ENCODE measurements around the gene NINL.
A peak's percentile ranks its signal among the peaks of the same experiment; 100 is the strongest.

Gene NINL

GRCh38 chr20:25418776-25419175 is 166.6 kb downstream of the NINL start:
- no peaks in the 10 kb centered on the region for H3K36me3 ChIP-seq (replicated peaks)
- H3K27ac ChIP-seq: no peak overlapping the region
- TF ChIP-seq CTCF (IDR thresholded peaks at IDR 0.05; ENCODE audit: low read depth, low read length, missing control alignments): no peak
- H3K27me3 ChIP-seq (replicated peaks): no peaks in the 10 kb centered on the region
- DNase-seq: no peak
- in situ Hi-C loops (cut with HindIII; ENCODE audit: low pct_ligation_motif_present, low sequenced_read_pairs): no loop called here
- H3K4me3 ChIP-seq (ENCODE audit: low read depth, low read length): no peak overlapping the region

- TF ChIP-seq CTCF (IDR thresholded peaks at IDR 0.05; ENCODE audit: low read depth, low read length, missing control alignments): no peak
- H3K36me3 ChIP-seq (replicated peaks): no peaks in the 10 kb centered on the region
- in situ Hi-C loops (cut with HindIII; ENCODE audit: low pct_ligation_motif_present, low sequenced_read_pairs): no loop called here
- DNase-seq: no peak
- H3K27ac ChIP-seq: no peak overlapping the region
- H3K4me3 ChIP-seq (ENCODE audit: low read depth, low read length): peak overlapping the region; percentile 87
- H3K27me3 ChIP-seq (replicated peaks): no peaks in the 10 kb centered on the region
Measured at GRCh38 chr20:25408890-25409289, 176.4 kb downstream of the NINL start.

DNA sequence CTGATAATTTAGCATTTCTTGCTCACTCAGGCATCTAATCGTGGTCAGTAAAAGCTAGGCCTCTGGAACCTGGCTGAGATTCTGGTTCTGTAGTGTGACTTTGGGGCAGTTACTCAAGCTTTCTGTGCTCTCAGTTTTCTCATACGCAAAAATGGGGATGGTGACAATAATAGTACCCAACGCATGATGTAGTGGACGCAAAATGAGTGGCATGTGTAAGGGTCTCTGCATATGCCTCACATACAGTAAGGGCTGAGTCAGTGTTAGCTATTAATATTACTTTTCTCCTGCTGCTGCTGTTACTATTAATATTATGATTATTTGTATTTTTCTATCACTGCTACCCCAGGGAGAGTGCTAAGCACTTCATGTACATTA is 177.2 kb downstream of the NINL start:
- peak overlapping the region; percentile 87 for H3K4me3 ChIP-seq (ENCODE audit: low read depth, low read length)
- no peaks in the 10 kb centered on the region for H3K36me3 ChIP-seq (replicated peaks)
- TF ChIP-seq CTCF (IDR thresholded peaks at IDR 0.05; ENCODE audit: low read depth, low read length, missing control alignments): no peak
- peak overlapping the region; percentile 33 for H3K27ac ChIP-seq
- DNase-seq: no peak
- no peaks in the 10 kb centered on the region for H3K27me3 ChIP-seq (replicated peaks)
- in situ Hi-C loops (cut with HindIII; ENCODE audit: low pct_ligation_motif_present, low sequenced_read_pairs): no loop called here

DNA sequence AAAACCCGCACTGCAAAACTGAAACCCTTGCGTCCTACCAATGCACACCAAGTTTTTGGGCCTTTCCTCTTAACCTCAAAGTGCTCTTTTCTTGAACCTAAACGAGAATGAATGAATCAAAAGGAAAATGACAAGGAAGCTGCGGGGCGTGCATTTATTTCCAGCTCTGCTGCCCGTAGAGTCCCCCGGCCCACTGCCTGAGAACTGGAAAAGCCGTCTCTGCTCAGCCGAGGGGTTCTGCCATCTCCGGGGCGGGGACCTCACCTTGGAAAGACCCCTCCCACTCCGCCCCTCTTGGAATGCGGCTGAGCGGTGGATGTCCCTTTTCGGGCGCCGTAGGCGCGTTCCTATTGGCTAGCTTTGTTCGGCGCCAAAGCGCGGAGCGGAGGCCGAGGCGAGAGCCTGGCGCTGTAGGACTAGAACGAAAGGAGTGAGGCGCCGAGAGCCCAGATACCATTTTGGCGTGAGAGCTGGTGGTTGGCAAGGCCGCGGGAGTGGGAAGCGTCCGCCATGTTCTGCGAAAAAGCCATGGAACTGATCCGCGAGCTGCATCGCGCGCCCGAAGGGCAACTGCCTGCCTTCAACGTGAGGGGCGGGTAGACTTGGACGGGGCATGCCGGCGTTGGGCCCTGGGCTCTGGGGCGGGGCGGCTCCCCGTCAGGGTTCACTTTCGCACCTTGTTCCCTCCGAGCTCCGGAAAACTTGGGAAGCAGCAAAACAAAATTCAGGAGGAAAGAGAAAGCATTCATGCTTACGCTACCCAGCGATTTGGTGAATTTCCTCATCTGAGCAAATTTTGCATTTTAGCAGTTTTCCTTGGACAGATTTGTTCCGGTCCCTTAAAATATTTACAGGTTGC is 177.8 kb downstream of the NINL start, which contains the start of gene GINS1:
Gene GINS1 (plus strand): TSS at position 363 of the 859 bp plus-strand sequence. CDS start 148 bp downstream, at position 511.
- H3K27me3 ChIP-seq (replicated peaks): no peaks in the 10 kb centered on the region
- in situ Hi-C loops (cut with HindIII; ENCODE audit: low pct_ligation_motif_present, low sequenced_read_pairs): no loop called here
- DNase-seq: peak; percentile 85
- no peak for TF ChIP-seq CTCF (IDR thresholded peaks at IDR 0.05; ENCODE audit: low read depth, low read length, missing control alignments)
- no peaks in the 10 kb centered on the region for H3K36me3 ChIP-seq (replicated peaks)
- peak within 1 kb of the TSS; percentile 87 for H3K4me3 ChIP-seq (ENCODE audit: low read depth, low read length)
- peak within 1 kb of the TSS; percentile 33 for H3K27ac ChIP-seq

Measured in brain microvascular endothelial cell (primary cell).